ENCODE results near the gene ABCD3. TPM values are rescaled to one million over a fixed set of nuclear protein-coding genes. Genes with fewer than 3 reads are reported as not detected.
"Not testable (repeated sequence)": the region's sequence is repeated elsewhere in the genome, so short reads cannot be mapped to it uniquely, and the experiment has no call there.

The ABCD3 gene
- 10 to 100 TPM; 34.4 to 39.1 TPM for total RNA-seq
- long read RNA-seq, donor 1, partial matches to known transcripts, result 1 of 7 reads
- long read RNA-seq, donor 1, other reads (novel, unspliced or antisense), result 2 of 7 reads
- long read RNA-seq, donor 2, partial matches to known transcripts, result 2 of 6 reads
- long read RNA-seq, donor 2, other reads (novel, unspliced or antisense), result 1 of 6 reads

GRCh38 chr1:94417978-94418663 lies at the start of gene ABCD3:
Gene ABCD3 (plus strand): TSS chr1:94418389. CDS start chr1:94418479, 90 bp downstream.
- DNase-seq (ENCODE audit: low spot score), result peak; percentile 99
- intact Hi-C loops (cut with DNase I), result no loop called here

GRCh38 chr1:94372771-94373170 lies 45.4 kb upstream of the ABCD3 start:
- DNase-seq (ENCODE audit: low spot score); intact Hi-C loops (cut with DNase I): not testable (repeated sequence)

- DNase-seq (ENCODE audit: low spot score); intact Hi-C loops (cut with DNase I): not testable (repeated sequence)
Measured at GRCh38 chr1:94373311-94373710, 44.9 kb upstream of the ABCD3 start.

GRCh38 chr1:94375666-94376065 lies 42.5 kb upstream of the ABCD3 start:
- DNase-seq (ENCODE audit: low spot score); intact Hi-C loops (cut with DNase I): not testable (repeated sequence)

GRCh38 chr1:94378493-94378892 lies 39.7 kb upstream of the ABCD3 start:
- DNase-seq (ENCODE audit: low spot score); intact Hi-C loops (cut with DNase I): not testable (repeated sequence)

GRCh38 chr1:94379615-94380014 lies 38.6 kb upstream of the ABCD3 start:
- no peak for DNase-seq (ENCODE audit: low spot score)

GRCh38 chr1:94382201-94382600 lies 36.0 kb upstream of the ABCD3 start:
- intact Hi-C loops (cut with DNase I), result no loop called here
- no peak for DNase-seq (ENCODE audit: low spot score)

More at GRCh38 chr1:94379615-94380014, 38.6 kb upstream of the ABCD3 start:
- intact Hi-C loops (cut with DNase I), result no loop called here

GRCh38 chr1:94383966-94384408 lies 34.2 kb upstream of the ABCD3 start:
- no peak for DNase-seq (ENCODE audit: low spot score)
- intact Hi-C loops (cut with DNase I), result no loop called here

GRCh38 chr1:94384485-94385265 lies 33.5 kb upstream of the ABCD3 start:
- no peak for DNase-seq (ENCODE audit: low spot score)

GRCh38 chr1:94385308-94385929 lies 32.8 kb upstream of the ABCD3 start:
- intact Hi-C loops (cut with DNase I), result no loop called here
- no peak for DNase-seq (ENCODE audit: low spot score)

More at GRCh38 chr1:94384485-94385265, 33.5 kb upstream of the ABCD3 start:
- intact Hi-C loops (cut with DNase I), result no loop called here

- no peak for DNase-seq (ENCODE audit: low spot score)
- intact Hi-C loops (cut with DNase I), result no loop called here
Measured at GRCh38 chr1:94389298-94389697, 28.9 kb upstream of the ABCD3 start.

GRCh38 chr1:94394247-94394646 lies 23.9 kb upstream of the ABCD3 start:
- intact Hi-C loops (cut with DNase I), result no loop called here
- no peak for DNase-seq (ENCODE audit: low spot score)

GRCh38 chr1:94395231-94395630 lies 23.0 kb upstream of the ABCD3 start:
- intact Hi-C loops (cut with DNase I), result no loop called here
- DNase-seq (ENCODE audit: low spot score), result no peak

- intact Hi-C loops (cut with DNase I), result no loop called here
- DNase-seq (ENCODE audit: low spot score), result no peak
Measured at GRCh38 chr1:94395748-94396309, 22.4 kb upstream of the ABCD3 start.

- intact Hi-C loops (cut with DNase I), result no loop called here
- no peak for DNase-seq (ENCODE audit: low spot score)
Measured at GRCh38 chr1:94396356-94397010, 21.7 kb upstream of the ABCD3 start.

- no peak for DNase-seq (ENCODE audit: low spot score)
- intact Hi-C loops (cut with DNase I), result no loop called here
Measured at GRCh38 chr1:94398356-94398755, 19.8 kb upstream of the ABCD3 start.

- DNase-seq (ENCODE audit: low spot score), result no peak
- intact Hi-C loops (cut with DNase I), result no loop called here
Measured at GRCh38 chr1:94399453-94399852, 18.7 kb upstream of the ABCD3 start.

- intact Hi-C loops (cut with DNase I), result no loop called here
- no peak for DNase-seq (ENCODE audit: low spot score)
Measured at GRCh38 chr1:94401206-94401605, 17.0 kb upstream of the ABCD3 start.

- no peak for DNase-seq (ENCODE audit: low spot score)
- intact Hi-C loops (cut with DNase I), result no loop called here
Measured at GRCh38 chr1:94406446-94406845, 11.7 kb upstream of the ABCD3 start.
